DND-41 (cell line): Measurements from ENCODE around the gene PPP1CB.

ENCODE experiments used
- EZH2 ChIP-seq: IDR thresholded peaks from 3 replicates; pipeline ENCODE4 v1.6.1; 2012; ENCODE audit warnings: borderline replicate concordance, low read depth, mild to moderate bottlenecking, moderate library complexity, low read length, inconsistent platforms; ENCODE audit not compliant: severe bottlenecking
- TF ChIP-seq, protein P1 (sequence below): IDR thresholded peaks from 2 replicates; pipeline ENCODE4 v1.5.1; 2012; ENCODE audit warnings: borderline replicate concordance, low read length, moderate library complexity, mild to moderate bottlenecking; ENCODE audit not compliant: poor library complexity, severe bottlenecking; ENCODE audit errors: extremely low read depth

- TF ChIP-seq, protein P1, sequence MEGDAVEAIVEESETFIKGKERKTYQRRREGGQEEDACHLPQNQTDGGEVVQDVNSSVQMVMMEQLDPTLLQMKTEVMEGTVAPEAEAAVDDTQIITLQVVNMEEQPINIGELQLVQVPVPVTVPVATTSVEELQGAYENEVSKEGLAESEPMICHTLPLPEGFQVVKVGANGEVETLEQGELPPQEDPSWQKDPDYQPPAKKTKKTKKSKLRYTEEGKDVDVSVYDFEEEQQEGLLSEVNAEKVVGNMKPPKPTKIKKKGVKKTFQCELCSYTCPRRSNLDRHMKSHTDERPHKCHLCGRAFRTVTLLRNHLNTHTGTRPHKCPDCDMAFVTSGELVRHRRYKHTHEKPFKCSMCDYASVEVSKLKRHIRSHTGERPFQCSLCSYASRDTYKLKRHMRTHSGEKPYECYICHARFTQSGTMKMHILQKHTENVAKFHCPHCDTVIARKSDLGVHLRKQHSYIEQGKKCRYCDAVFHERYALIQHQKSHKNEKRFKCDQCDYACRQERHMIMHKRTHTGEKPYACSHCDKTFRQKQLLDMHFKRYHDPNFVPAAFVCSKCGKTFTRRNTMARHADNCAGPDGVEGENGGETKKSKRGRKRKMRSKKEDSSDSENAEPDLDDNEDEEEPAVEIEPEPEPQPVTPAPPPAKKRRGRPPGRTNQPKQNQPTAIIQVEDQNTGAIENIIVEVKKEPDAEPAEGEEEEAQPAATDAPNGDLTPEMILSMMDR, result no peak
- TF ChIP-seq EZH2, result no peak
These were observed 2.7 kb downstream of the PPP1CB start for GRCh38 chr2:28754321-28754720.
